GM19395 (cell line): ENCODE measurements around the gene STOML1.

ENCODE experiments used
- ATAC-seq: cut with Tn5 transposase; IDR thresholded peaks from one replicate; pipeline ENCODE4 v1.9.1; 2021; ENCODE audit warnings: mild to moderate bottlenecking, moderate library complexity; ENCODE audit not compliant: unreplicated experiment

The STOML1 gene

DNA sequence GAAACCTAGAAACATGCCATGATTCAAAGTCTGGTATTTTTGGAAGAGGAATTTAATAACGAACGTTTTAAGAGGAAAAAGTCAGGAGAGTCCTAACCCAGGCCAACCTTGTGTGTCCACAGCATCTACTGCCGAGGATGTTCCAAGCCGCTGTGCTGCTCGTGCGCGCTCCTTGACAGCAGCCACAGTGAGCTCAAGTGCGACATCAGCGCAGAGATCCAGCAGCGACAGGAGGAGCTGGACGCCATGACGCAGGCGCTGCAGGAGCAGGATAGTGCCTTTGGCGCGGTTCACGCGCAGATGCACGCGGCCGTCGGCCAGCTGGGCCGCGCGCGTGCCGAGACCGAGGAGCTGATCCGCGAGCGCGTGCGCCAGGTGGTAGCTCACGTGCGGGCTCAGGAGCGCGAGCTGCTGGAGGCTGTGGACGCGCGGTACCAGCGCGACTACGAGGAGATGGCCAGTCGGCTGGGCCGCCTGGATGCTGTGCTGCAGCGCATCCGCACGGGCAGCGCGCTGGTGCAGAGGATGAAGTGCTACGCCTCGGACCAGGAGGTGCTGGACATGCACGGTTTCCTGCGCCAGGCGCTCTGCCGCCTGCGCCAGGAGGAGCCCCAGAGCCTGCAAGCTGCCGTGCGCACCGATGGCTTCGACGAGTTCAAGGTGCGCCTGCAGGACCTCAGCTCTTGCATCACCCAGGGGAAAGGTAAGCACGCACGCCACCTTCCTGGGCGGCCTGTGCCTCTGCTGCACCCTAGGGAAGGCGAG, 30.8 kb upstream of the STOML1 start:
- no peak for ATAC-seq

DNA sequence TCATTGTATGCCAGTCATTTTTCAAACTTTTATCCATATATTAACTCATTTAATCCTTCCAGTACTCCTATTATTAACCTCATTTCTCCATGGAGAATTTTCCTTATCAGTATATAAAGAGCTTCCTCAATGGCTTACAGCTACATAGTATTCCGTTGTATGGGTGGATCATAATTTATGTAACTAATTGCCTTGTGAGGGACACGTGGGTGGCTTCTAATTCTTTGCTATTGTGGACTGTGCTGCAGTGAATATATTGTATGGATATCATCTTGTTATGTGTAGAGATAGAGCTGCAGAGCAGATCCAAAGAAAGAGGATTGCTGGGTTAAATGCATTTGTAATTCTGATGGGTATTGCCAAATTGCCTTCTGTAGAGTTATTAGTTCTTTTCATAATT, 27.6 kb upstream of the STOML1 start:
- no peak for ATAC-seq

DNA sequence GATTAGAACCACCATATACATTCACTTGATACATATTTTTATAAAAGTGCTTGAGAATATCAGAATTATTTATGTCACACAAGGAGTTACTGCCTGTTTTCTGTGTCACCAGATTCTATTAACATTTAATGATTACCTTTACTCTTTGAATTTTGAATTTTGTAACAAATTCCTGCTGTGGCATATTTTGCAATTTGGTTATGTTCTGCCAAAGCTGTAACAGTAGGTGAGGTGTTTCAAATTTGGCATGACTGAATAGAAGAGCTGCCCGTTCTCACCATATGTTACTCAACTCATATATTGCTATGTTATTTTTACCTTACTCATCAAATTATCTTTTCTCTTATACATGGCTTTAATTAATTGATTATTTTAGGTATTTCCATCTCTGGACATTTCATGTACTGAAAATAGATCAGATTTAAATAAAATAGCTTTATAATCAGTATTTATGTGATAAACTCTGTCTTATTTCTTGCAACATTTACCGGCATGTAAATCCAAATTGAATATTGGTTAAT, 21.3 kb upstream of the STOML1 start:
- ATAC-seq, result no peak

GRCh38 chr15:74011610-74012009, 19.5 kb upstream of the STOML1 start:
- no peak for ATAC-seq

DNA sequence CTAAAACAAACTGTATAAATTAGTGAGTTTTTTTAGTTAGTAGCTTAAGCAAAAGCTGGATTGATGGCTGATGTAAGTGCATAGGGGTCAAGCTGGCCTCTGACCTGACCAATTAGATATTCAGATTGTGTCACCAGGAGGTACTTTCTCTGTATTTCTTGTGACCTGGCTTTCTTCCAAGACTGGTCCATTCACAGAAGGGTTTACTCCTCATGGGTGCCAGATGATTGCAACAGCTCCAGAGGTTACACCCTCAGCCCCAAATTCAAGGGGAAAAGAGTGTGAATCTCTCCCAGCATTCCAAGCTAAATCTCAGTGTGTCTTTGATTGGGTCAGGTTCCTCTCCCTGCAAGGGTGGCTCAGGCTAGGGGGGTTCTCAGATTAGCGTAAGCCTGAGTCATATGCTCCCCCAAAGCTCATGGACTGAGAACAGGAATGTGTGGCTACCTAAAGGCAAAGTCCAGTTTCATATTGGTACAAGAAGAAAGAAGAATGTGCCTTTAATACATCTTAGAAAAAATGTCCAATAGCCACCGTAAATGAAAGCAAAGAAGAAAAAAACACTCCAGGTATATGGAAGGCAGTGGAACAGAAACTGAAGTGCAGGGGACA, 18.9 kb upstream of the STOML1 start:
- no peak for ATAC-seq

GRCh38 chr15:74008901-74009300, 16.8 kb upstream of the STOML1 start:
- no peak for ATAC-seq

DNA sequence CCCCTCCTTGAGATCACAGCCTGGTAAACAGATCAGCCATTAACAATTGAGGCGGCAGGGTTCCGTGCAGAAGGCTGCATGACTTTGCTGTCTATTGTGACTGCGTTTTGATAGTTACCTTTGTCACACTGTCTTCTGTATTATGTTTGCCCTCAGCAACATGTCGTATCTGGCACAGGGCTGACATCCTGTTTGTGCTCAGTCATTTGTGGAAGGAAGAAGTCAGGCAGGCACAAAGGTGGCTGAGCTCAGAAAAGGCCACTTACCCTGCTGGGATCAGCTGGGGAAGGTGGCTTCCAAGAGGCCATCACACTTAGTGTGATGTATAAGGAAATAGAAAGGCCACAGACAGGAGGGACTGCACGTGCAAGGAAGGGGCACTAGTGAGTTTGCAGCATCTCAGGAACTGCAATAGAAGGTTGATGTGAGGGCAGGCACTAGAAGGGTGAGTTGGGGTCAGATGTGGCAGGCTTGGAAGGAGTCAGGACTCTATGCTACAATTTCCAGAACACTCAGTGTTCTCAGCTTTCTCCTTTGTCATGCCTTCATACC, 15.8 kb upstream of the STOML1 start:
- ATAC-seq, result no peak

DNA sequence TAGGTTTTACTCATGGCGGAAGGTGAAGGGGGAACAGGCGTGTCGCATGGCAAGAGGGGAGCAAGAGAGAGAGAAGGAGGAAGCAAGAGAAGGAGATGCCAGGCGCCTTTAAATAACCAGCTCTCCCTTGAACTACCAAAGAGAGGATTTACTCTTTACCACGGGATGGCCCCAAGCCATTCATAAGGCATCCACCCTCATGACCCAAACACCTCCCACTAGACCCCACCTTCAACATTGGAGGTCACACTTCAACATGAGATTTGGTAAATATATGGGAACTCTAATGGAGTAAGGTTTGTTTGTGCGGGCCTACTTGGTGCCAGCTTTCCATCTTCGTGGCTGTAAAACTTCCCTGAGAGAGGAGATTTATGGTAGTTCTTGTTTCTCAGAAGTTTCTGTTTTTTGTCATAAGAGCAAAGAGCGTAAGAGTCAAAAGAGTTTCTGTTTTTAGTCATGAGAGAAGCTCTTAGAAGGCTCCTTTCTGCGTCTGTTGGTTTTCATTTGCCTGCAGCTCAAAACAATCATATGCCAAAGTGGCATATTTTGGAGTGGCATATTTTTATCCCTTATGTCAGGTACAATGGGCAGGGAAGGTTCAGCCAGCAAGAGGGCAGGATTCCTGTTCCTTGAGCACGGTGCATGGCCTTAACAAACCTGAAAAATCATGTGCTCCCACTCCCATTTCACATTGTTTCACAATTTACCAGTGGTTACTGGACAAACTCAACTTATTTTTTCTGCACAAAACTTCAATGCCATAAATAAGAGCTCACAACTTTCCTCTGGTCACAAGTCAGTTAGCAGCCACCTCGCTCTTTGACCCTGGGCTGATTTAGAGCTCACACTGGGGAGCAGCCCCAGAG, 14.9 kb upstream of the STOML1 start:
- no peak for ATAC-seq

DNA sequence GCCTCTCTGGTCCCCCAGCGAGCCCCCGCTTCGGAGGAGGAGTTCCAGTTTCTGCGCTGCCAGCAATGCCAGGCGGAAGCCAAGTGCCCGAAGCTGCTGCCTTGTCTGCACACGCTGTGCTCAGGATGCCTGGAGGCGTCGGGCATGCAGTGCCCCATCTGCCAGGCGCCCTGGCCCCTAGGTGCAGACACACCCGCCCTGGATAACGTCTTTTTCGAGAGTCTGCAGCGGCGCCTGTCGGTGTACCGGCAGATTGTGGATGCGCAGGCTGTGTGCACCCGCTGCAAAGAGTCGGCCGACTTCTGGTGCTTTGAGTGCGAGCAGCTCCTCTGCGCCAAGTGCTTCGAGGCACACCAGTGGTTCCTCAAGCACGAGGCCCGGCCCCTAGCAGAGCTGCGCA, 5.9 kb upstream of the STOML1 start:
- ATAC-seq, result no peak

DNA sequence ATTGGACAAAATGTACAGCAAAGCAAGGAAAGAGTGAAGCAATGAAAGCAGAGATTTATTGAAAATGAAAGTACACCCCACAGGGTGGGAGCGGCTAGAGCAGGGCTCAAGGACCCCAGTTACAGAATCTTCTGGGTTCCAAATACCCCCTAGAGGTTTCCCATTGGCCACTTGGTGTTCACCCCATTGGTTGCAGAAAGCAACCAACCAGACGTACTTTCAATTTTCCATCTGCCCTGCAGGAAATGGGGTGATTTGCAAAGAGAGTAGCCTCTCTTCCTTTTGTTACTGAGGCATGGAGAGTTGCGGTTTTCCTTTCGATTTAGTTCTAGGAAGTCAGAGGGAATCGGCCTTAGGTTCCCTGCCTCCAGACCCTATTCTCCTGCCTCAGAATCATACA, 4.8 kb upstream of the STOML1 start:
- ATAC-seq, result no peak

GRCh38 chr15:73996267-73996666, 4.2 kb upstream of the STOML1 start:
- ATAC-seq, result no peak

- ATAC-seq, result no peak
Measured at GRCh38 chr15:73994912-73995622, 3.0 kb upstream of the STOML1 start.

DNA sequence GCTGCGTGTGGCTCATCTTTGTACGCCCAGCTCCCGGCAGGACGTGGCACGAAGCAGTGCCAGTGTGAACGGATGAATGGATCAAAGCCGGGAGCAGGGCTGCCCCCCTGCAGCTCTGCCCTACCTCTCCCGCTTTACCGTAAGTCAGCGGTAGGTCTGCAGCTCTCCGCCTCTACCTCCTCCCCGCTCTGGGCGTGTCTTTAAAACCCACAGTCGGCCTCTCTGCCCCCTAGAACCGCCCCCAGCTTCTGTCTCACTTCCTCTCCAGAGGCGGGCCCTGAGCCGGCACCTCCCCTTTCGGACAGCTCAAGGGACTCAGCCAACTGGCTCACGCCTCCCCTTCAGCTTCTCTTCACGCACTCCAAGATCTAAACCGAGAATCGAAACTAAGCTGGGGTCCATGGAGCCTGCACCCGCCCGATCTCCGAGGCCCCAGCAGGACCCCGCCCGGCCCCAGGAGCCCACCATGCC, 2.4 kb upstream of the STOML1 start, which contains the start of gene PML:
Gene PML, plus strand, starts transcription at position 304 of the 471 bp plus-strand sequence. Its CDS starts 97 bp downstream, at position 401.
- peak; percentile 73 for ATAC-seq

DNA sequence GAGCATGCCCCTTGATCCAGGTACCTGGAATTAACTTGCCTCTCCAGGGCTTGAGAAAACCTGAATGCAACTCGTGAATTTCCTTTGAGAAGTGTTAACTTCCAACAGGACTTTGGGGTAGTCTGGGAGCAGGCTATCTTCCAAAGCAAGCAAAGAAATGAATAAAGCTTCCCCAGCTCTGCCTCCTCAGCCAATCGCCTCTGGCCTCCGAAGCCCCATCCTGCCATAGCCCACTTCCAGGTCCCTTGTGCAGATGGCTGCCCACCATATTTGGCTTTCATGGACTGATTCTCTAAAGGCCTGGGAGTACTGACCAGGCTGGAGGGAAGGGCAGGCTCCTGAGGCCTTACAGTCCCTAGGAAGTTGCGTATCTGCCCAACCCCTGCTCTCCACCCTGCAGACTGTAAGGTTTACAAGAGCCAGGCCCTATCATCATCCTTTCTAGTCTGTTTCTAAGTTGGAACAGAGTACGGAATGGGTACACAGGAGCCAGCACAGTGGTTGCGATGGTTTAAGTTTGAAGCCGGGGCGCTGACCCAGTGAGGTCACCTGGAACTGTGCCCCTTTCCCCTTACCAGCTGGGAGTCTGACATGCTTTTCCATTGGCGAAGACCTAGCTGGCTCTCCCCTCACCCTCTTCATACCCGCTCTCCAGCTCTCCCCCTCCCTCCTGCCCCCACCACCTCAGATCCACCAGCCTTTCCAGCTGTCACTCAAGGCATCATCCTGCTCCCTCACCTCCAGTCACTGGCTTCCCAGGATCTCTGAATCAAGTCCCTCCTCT, 1.3 kb upstream of the STOML1 start:
- no peak for ATAC-seq

- ATAC-seq, result no peak
Measured at GRCh38 chr15:73992594-73992898, 451 bp upstream of the STOML1 start.

DNA sequence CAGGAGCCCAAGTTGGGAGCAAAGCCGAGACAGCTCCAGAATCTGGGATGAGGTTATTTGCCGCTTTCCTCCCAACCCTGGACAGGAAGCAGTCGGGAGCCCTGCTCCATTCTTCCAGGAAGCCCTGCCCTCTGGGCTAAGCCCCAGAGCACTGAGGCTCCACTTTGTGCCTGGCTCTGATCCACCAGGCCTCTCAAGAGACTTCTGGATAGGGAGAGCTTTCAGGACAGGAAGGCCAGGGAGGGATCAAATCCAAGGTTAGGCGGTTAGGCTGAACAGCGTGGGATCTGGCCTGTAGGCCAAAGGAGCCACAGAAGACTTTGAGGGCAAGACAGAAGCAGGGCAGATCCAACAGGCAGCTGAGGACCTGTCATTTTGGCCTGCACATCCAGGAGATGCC, 835 bp downstream of the STOML1 start:
- no peak for ATAC-seq

GRCh38 chr15:73990250-73991005, 1.7 kb downstream of the STOML1 start:
- no peak for ATAC-seq

DNA sequence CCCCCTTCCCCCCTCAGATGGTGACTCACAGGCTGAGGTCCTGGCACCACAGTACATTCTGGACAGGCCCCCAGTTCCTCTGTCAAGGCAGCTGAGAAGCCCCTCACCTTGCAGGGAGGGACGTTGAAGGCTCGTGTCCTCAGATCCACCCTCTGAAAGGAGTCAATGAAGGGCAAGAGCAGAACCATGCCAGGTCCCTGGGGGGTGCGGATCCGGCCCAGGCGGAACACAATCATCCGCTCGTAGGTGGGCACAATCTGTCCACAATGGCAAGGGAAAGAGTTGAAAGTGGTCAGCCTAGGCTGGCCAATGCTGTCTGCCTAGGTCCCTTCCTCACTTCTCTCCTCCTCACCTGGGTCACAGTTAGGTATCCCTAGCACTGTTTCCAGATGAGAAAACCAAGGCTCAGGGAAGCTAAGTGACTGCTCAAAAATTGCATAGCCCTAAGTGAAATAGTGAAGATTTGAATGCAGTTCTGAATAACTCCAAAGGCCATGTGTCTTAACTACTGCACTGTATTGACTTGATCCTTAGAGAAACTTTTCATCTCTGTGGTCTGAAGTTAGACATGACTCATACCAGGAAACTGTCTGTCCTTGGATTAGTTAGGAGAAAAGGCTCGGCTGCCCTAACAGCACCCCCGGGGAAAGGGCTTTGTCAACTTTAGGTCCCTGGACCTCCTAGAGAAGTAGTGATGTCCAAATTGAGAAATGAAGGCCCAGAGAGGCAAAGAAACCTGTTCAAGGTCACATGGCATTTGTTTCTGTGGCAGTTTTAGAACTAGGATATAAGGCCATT, 2.9 kb downstream of the STOML1 start:
- no peak for ATAC-seq
